Measurements from ENCODE around the gene GTF2F1.
"Not testable (repeated sequence)": the region's sequence is repeated elsewhere in the genome, so short reads cannot be mapped to it uniquely, and the experiment has no call there.

GTF2F1 gene

DNA sequence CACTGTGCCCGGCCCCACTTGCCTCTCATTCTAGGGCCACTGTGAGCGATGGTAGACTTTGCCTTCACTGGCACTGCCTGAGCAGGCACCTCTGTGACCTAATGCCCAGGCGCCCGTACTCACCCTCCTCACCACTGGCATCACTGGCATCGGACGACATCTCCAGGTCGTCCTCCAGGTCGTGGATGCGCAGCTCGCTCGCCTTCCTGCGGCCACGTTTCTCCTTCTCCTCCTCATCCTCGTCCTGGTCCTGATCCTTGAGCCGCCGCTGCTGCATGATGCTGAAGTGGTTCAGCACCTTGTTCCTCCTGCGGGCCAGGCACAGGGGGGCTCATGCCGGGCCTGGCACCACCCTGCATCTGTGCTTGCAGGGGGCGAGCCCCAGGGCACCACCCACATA lies 9.8 kb downstream of the GTF2F1 start:
- DNase-seq: no peak

DNA sequence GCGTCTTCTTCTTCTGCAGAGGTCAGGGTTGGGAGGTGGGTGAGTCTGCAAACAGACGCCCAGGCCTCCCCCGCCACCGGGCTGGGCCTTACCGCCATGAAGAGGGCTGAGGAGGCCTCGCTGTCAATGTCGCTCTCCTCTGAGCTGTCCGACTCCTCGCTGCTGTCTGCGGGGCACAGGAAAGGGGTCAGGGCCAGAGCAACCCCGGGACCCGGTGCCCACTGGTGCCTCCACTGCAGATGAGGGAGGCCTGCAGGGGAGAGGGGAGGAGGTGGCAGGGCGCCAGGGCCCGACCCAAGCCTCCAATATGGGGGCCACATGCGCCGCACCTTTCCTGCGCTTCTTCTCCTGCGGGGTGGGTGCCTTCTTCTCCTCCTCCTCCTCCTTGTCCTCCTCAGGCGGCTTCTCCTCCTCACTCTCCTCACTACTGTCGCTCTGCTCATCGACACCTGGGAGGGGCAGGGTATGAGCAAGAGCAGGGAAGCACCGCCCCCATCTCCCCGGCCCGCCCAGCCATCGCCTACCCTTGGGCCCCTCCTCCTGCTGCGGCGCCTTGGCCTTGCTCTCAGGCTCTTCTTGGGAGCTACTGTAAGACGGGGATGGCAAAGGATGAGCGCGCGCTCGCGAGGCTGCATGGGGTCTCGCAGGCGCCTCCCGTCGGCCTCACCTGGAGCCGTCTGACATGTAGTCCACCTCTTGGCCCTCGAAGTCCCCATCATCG lies 11.8 kb downstream of the GTF2F1 start:
- DNase-seq: no peak

DNA sequence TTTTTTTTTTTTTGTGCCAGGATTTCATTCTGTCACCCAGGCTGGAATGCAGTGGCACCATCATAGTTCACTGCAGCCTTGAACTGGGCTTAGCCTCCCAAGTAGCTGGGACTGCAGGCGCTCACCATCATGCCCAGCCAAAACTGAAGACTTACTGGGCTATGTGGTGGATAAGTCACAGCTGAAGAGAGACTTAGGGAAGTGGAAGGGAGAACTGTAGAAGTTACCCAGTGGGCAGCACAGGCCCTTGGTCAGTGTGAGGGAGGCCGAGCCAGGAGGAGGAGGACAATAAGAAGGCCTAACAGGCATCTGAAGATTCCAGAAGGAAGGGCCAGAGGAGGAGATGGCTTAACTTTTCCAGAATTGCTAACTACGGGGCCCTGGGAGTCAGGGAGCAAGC lies 13.2 kb downstream of the GTF2F1 start:
- DNase-seq: no peak

DNA sequence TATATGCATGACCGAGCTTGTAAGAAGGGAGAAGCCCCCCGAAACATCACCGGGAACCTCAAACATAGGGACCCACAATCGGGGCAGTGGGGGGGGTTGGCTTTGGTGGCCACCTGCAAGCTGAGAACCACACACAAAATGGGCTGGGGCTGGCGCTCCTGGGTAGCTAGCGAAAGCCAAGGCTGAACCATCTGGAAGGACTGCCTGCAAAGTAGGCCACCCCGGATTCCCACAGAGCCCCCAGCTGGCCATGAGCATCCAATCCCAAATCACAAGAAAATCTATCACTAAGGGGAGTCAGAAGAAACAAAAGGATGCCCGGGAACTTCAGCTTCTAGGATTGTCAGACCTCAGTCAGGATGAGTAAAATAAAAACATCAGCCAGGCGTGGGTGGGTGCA lies 14.5 kb downstream of the GTF2F1 start:
- DNase-seq: no peak

DNA sequence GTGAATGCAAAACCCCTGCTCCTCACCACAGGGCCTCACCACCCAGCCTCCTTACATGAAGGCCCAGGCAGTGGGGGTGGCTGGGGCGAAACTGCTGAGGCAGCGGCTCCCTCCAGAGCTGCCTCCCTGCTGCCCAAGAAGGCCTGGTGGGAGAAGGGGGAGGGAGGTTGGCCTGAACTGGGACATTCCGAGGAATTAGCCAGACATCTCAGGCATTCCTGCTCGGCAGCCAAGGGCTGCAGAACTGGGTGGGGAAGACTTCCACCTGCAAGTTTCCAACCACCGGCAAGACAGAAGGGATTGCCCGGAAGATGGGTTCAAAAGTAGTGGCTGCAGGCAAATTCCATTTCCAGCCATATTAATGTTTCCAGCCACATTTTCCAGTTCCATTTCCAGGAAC lies 14.9 kb downstream of the GTF2F1 start:
- no peak for DNase-seq

DNA sequence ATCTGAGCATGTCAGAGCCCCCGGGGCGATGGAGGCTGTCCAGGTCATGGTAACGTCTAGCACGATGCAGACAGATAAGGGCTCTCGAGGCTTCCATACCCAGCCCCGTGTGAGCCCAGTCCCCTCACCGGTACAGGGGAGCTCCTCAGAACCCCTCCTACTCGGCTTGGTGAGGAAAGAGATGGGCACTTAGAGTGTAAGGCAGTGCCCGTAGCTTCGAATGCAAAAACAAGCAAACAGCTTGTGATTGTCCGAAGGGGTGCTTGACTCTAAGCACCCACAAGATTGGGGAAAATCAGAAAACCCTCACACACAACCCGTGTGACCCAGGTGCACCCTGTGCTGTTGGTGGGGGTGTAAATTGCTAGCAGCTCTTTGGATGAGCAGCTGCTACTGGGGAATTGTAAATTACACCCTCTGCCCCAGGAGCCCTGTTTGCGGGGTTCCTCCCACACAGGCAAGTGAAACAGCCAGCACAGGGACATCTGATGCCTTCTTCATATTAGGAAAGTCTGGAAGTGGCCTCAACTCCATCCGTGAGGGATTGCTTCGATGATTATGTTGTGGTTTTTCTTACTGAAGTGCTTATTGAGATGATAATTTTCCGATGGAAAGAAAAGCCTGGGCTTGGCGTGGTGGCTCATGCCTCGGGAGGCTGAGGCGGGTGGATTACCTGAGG lies 16.3 kb downstream of the GTF2F1 start:
- DNase-seq: no peak

DNA sequence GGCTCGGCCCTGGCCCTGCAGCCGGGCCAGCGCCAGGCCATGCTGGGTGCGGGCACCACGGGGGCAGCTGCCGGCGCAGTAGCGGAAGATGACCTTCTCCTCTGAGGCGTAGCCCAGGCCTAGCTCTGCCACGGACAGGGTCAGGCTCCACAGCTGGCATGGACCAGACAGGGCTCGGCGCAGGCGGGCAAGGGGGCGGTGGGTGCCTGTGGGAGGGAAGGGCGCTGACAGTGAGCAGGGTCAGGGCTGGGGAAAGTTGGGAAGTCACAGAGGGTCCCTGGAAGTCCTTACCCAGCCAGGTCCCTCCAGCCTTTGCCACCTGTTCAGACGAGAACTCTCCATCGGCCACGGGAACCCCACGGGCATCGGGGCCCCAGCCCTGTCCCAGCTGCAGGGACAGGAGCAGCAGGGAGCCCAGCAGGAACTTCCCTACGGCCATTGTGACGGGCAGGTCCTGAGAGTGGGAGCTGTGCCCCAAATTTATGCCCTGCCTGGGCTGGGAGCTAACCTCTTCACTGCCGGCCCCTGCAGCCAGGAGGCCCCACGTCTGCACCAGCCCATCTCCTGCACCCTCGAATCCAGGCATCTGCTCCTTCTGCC lies 17.5 kb downstream of the GTF2F1 start, which contains the start of gene PSPN:
Gene PSPN, minus strand, starts transcription at position 523 of the 600 bp plus-strand sequence. Its CDS starts 84 bp downstream, at position 439.
- no peak for DNase-seq

DNA sequence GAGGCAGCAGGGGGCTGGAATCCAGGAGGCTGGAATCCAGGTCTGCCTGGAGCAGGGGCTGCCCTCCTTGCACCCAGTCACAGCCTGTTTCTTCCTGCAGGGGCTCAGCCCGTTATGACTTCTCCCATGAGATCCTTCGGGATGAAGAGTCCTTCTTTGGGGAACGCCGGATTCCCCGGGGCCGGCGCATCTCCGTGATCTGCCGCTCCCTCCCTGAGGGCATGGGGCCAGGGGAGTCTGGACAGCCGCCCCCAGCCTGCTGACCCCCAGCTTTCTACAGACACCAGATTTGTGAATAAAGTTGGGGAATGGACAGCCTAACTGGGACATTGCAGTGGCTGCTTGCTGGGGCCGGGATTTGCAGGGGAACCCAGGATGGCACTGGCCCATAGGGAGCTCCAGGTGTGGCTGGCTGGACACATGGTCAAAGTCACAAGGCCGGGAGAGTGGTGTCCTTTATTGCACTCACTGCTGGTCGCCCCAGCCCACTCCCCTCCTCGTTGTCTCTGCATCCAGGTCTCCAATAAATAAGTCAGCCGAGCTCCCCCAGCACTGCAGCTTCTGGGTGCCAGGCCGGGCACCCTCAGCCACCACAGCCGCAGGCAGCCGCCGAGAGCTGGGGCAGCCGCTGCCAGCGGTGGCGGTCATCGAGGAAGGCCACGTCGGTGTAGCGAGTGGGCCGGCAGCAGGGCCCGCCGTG lies 18.1 kb downstream of the GTF2F1 start:
- no peak for DNase-seq

DNA sequence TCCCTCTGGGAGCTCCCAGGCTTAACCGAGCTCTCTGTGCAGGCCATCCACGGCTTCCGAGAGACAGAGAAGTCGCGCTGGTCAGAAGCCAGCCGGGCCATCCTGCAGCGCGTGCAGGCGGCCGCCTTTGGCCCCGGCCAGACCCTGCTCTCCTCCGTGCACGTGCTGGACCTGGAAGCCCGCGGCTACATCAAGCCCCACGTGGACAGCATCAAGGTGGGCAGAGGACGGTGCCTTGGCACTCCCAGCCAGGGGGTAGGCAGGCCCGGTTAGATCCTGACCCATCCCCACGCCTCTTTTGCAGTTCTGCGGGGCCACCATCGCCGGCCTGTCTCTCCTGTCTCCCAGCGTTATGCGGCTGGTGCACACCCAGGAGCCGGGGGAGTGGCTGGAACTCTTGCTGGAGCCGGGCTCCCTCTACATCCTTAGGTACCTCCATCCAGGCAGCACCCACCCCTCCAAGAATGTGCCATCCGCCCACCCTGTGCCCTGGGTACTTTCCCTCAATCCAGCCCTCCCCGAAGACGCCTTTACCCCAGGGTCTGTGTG lies 18.7 kb downstream of the GTF2F1 start:
- DNase-seq: no peak

DNA sequence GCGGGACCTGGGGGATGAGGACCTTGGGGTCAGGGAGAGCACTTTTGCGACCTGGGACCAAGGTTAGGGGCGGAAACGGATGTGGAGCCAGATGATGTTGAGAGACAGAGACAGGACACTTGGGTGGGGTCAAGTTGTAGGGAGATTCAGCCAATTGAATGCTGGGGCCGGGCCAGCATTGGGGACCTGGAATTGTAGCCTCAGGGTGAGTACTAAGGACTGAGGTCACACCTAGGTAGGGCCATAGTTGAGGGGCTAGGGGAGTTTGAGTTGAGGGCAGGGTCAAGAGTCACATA lies 19.2 kb downstream of the GTF2F1 start:
- no peak for DNase-seq

DNA sequence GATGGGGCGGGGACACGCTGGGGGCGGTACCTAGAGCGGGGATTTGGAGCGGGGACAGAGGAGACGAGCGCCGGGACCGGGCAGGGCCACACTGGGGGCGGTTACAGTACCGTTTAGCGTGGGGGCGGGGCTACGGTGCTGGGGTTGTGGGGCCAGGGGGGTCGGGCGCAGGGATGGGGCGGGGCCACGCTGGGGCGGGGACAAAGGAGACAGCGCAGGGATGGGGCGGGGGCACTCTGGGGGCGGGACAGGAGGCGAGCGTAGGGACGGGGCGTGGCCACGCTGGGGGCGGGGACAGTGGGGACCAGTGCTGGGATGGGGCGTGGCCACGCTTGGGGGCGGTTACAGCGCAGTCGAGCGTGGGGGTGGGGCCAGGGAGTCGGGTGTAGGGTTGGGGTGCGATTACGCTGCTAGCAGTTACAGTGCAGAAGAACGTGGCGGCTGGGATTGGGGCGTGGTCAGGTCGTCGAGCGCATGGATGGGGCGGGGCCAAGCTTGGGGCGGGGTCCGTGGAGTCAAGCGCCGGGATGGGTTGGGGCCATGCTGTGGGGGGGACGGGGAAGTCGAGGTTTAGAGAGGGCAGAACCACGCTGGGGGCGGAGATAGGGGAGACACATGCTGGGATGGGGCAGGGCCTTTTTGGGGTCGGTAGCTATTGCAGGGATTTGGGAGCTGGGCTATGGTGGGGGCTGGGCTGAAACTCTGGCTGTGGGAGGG lies 19.7 kb downstream of the GTF2F1 start:
- peak; percentile 76 for DNase-seq

DNA sequence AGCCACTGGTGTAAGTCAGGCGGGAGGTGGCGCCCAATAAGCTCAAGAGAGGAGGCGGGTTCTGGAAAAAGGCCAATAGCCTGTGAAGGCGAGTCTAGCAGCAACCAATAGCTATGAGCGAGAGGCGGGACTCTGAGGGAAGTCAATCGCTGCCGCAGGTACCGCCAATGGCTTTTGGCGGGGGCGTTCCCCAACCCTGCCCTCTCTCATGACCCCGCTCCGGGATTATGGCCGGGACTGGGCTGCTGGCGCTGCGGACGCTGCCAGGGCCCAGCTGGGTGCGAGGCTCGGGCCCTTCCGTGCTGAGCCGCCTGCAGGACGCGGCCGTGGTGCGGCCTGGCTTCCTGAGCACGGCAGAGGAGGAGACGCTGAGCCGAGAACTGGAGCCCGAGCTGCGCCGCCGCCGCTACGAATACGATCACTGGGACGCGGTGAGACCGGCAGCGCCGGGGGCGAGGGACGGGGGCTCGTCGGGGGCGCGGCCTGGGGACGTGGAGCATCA lies 20.3 kb downstream of the GTF2F1 start, which contains the start of gene ALKBH7:
Gene ALKBH7, plus strand, starts transcription at position 201 of the 502 bp plus-strand sequence. Its CDS starts 27 bp downstream, at position 228.
- DNase-seq: peak; percentile 99

DNA sequence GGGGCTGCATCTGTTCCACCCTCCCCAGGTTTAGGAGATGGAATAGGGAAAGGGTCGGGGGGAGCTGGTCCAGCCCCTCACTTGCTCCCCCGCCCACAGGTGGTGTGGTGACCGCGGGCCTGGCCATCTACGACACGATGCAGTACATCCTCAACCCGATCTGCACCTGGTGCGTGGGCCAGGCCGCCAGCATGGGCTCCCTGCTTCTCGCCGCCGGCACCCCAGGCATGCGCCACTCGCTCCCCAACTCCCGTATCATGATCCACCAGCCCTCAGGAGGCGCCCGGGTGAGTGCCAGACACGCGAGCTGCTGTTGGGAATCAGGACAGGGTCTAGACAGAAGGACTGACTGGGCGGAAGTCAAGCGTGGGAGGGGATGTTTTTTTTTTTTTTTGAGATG lies 28.6 kb downstream of the GTF2F1 start:
- no peak for DNase-seq

DNA sequence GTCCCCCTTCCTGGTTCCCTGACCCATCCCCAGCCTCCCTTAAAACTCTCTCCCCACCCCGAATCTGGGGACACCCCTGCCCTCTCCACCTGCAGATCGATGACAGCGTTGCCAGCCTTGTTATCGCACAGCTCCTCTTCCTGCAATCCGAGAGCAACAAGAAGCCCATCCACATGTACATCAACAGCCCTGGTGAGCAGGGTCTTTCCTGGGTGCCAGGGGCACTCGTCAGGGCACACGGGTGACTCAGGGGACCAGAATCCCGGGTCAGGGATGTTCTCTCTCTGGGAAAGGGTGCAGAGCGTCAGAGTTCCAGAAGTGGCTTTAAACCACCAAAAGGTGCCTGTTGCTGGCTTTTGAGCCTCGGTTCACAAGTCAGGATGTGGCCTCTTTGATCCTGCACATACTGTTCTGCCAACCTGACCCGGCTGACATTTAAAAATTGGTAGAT lies 30.6 kb downstream of the GTF2F1 start:
- DNase-seq: no peak

DNA sequence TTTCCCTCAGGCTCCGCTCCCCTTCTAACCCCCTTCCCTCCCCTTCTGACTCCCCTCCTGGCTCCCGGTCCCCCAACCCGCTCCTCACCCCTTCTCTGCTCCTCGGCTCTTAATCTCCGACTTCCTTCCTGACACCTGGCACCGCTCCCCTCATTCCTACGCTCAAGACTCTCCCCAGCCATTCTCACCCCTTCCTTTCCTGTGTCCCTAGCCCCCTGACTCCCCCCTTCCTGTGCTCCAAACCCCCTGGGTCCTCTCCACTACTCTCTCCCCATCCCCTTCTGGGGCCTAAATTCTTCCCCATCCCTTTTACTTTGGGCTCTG lies 31.0 kb downstream of the GTF2F1 start:
- DNase-seq: no peak

DNA sequence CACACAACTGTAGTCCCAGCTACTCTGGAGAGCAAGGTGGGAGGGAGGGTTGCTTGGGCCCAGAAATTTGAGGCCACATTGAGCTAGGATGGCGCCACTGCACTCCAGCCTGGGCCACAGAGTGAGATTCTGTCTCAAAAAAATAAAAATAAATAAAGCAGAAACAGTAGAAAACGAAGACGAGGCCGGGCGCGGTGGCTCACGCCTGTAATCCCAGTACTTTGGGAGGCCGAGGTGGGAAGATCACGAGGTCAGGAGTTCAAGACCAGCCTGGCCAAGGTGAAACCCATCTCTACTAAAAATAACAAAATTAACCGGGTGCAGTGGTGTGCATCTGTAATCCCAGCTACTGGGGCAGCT lies 32.1 kb downstream of the GTF2F1 start:
- DNase-seq: not testable (repeated sequence)

DNA sequence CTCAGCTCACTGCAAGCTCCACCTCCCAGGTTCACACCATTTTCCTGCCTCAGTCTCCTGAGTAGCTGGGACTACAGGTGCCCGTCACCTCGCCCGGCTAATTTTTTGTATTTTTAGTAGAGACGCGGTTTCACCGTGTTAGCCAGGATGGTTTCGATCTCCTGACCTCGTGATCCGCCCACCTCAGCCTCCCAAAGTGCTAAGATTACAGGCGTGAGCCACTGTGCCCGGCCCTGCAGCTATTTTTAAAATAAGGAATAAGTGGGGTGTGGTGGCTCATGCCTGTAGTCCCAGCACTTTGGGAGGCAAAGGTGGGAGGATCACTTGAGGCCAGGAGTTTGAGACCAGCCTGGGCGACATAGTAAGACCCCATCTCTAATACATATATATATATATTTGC lies 32.5 kb downstream of the GTF2F1 start:
- DNase-seq: not testable (repeated sequence)

DNA sequence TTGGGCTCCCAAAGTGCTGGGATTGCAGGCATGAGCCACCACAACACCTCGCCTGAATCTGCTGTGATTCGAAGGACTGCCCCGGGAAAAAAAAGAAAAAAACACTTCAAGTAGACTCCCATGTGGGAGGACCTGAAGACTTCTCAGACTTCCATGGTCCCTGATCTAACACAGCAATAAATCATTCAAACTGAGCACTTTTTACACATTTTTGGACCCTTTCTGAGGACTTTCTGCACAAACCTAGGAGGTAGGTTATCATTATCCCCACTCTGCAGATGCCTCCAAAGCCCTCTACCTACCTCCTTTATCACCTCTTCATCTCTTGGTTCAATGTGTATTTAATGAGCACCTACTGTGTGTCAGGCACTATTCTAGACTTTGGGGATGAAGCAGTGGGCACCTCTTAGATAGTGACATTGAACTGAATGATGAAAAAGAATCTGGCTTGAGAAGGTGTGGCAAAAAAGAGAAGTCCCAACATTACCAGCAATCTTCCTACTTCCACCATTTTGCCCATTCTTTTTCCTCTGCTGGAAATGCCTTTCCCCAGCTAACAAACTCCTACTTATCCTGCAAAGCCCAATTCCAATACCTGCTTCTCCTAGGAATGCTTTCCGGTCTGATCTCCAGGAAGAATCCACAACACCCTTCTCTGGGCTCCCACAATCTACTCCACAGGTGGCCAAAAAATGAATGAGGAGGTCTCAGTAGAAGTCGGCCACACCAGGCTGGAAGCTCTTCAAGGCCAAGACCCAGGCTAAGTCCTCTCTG lies 33.2 kb downstream of the GTF2F1 start:
- no peak for DNase-seq

DNA sequence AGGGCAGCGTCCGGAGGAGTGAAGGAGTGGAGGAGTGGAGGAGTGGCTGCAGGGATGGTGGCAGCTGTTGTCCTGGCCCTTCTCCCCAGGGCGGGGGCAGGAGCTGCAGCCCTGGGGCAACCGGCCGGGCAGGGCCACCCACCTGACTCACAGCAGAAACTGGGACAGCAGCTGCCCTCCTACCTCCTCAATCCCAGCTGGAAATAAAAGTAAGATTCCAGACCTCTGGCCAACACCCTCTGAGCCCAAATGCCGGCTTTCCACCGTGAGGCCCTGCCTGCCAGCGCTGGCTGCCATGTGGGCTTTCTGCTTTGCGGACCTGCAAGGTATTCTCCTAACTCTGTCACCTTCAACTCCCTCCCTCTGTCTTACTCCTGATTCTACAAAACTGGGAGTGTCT lies 35.0 kb downstream of the GTF2F1 start:
- no peak for DNase-seq

DNA sequence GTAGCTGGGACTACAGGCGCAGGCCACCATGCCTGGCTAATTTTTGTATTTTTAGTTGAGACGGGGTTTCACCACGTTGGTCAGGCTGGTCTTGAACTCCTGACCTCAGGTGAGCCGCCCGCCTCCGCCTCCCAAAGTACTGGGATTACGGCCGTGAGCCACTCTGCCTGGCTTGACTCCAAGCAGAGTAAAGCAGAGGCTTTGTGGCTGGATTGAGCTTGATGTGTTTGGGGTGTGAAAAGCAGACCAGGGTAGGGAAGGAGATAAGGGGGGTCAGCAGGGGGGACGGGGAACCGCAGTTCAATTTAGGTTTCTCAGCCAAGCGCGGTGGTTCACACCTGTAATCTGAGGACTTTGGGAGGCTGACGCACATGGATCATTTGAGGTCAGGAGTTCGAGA lies 35.8 kb downstream of the GTF2F1 start:
- DNase-seq: no peak

DNA sequence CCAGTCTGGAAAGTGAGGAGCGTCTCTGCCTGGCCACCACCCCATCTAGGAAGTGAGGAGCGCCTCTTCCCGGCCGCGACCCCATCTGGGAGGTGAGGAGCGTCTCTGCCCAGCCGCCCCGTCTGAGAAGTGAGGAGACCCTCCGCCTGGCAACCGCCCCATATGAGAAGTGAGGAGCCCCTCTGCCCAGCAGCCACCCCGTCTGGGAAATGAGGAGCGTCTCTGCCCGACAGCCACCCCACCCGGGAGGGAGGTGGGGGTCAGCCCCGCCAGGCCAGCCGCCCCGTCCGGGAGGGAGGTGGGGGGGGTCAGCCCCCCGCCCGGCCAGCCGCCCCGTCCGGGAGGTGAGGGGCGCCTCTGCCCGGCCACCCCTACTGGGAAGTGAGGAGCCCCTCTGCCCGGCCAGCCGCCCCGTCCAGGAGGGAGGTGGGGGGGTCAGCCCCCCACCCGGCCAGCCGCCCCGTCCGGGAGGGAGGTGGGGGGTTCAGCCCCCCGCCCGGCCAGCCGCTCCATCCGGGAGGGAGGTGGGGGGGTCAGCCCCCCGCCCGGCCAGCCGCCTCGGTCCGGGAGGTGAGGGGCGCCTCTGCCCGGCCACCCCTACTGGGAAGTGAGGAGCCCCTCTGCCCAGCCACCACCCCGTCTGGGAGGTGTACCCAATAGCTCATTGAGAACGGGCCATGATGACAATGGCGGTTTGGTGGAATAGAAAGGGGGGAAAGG lies 37.5 kb downstream of the GTF2F1 start:
- not testable (repeated sequence) for DNase-seq

Measured in NCI-H1436 treated with DMSO at 0.1 percent for 48 hours (cell line).